Measurements from ENCODE around the gene IGSF23.
"Not testable (repeated sequence)": the region's sequence is repeated elsewhere in the genome, so short reads cannot be mapped to it uniquely, and the experiment has no call there.

IGSF23 gene

GRCh38 chr19:44673510-44673909, 60.1 kb downstream of the IGSF23 start:
- Histone ChIP-seq H3K9me3 (ENCODE audit: low read length) (no peaks in the 10 kb centered on the region), H3K36me3 (ENCODE audit: insufficient read depth, low read length) (no peaks in the 10 kb centered on the region), H3K27ac (ENCODE audit: low read depth, low read length) (no peak overlapping the region), H3K4me1 (ENCODE audit: insufficient read depth, low read length) (no peaks in the 10 kb centered on the region), H3K4me3 (ENCODE audit: low read depth in 1 of 2, low read length in 2 of 2) (no peak overlapping the region), H3K27me3 (ENCODE audit: control insufficient read depth in 1 of 2, insufficient read depth in 2 of 2, low read length in 2 of 2) (no peaks in the 10 kb centered on the region), H3K9ac (ENCODE audit: low read length) (no peak overlapping the region)

- Histone ChIP-seq H3K27ac (ENCODE audit: low read depth, low read length) (no peak overlapping the region), H3K27me3 (ENCODE audit: control insufficient read depth in 1 of 2, insufficient read depth in 2 of 2, low read length in 2 of 2) (no peaks in the 10 kb centered on the region), H3K9ac (ENCODE audit: low read length) (no peak overlapping the region), H3K4me1 (ENCODE audit: insufficient read depth, low read length) (no peaks in the 10 kb centered on the region), H3K9me3 (ENCODE audit: low read length) (no peaks in the 10 kb centered on the region), H3K36me3 (ENCODE audit: insufficient read depth, low read length) (no peaks in the 10 kb centered on the region), H3K4me3 (ENCODE audit: low read depth in 1 of 2, low read length in 2 of 2) (no peak overlapping the region)
Observed at GRCh38 chr19:44675521-44675920, 62.2 kb downstream of the IGSF23 start.

- Histone ChIP-seq H3K9me3 (ENCODE audit: low read length) (no peaks in the 10 kb centered on the region), H3K4me1 (ENCODE audit: insufficient read depth, low read length) (no peaks in the 10 kb centered on the region), H3K27ac (ENCODE audit: low read depth, low read length) (no peak overlapping the region), H3K4me3 (ENCODE audit: low read depth in 1 of 2, low read length in 2 of 2) (no peak overlapping the region), H3K9ac (ENCODE audit: low read length) (no peak overlapping the region), H3K27me3 (ENCODE audit: control insufficient read depth in 1 of 2, insufficient read depth in 2 of 2, low read length in 2 of 2) (no peaks in the 10 kb centered on the region), H3K36me3 (ENCODE audit: insufficient read depth, low read length) (no peaks in the 10 kb centered on the region)
Observed at GRCh38 chr19:44677019-44677811, 63.9 kb downstream of the IGSF23 start.

GRCh38 chr19:44680536-44680935, 67.2 kb downstream of the IGSF23 start:
- Histone ChIP-seq H3K4me1 (ENCODE audit: insufficient read depth, low read length) (no peaks in the 10 kb centered on the region), H3K27ac (ENCODE audit: low read depth, low read length) (no peak overlapping the region), H3K9ac (ENCODE audit: low read length) (no peak overlapping the region), H3K9me3 (ENCODE audit: low read length) (no peaks in the 10 kb centered on the region), H3K36me3 (ENCODE audit: insufficient read depth, low read length) (no peaks in the 10 kb centered on the region), H3K4me3 (ENCODE audit: low read depth in 1 of 2, low read length in 2 of 2) (no peak overlapping the region), H3K27me3 (ENCODE audit: control insufficient read depth in 1 of 2, insufficient read depth in 2 of 2, low read length in 2 of 2) (no peaks in the 10 kb centered on the region)

- Histone ChIP-seq H3K4me3 (ENCODE audit: low read depth in 1 of 2, low read length in 2 of 2) (no peak overlapping the region), H3K27me3 (ENCODE audit: control insufficient read depth in 1 of 2, insufficient read depth in 2 of 2, low read length in 2 of 2) (no peaks in the 10 kb centered on the region), H3K4me1 (ENCODE audit: insufficient read depth, low read length) (no peaks in the 10 kb centered on the region), H3K9me3 (ENCODE audit: low read length) (no peaks in the 10 kb centered on the region), H3K36me3 (ENCODE audit: insufficient read depth, low read length) (no peaks in the 10 kb centered on the region), H3K9ac (ENCODE audit: low read length) (no peak overlapping the region), H3K27ac (ENCODE audit: low read depth, low read length) (no peak overlapping the region)
Observed at GRCh38 chr19:44681992-44682790, 68.8 kb downstream of the IGSF23 start.

- no peak overlapping the region for H3K27ac ChIP-seq (ENCODE audit: low read depth, low read length)
- H3K4me3 ChIP-seq (ENCODE audit: low read depth in 1 of 2, low read length in 2 of 2): no peak overlapping the region
- no peak overlapping the region for H3K9ac ChIP-seq (ENCODE audit: low read length)
- no peaks in the 10 kb centered on the region for H3K36me3 ChIP-seq (ENCODE audit: insufficient read depth, low read length)
- no peaks in the 10 kb centered on the region for H3K27me3 ChIP-seq (ENCODE audit: control insufficient read depth in 1 of 2, insufficient read depth in 2 of 2, low read length in 2 of 2)
- no peaks in the 10 kb centered on the region for H3K4me1 ChIP-seq (ENCODE audit: insufficient read depth, low read length)
- H3K9me3 ChIP-seq (ENCODE audit: low read length): no peaks in the 10 kb centered on the region
Observed at GRCh38 chr19:44682807-44683206, 69.4 kb downstream of the IGSF23 start.

GRCh38 chr19:44683434-44684210, 70.3 kb downstream of the IGSF23 start:
- Histone ChIP-seq H3K36me3 (ENCODE audit: insufficient read depth, low read length) (no peaks in the 10 kb centered on the region), H3K9me3 (ENCODE audit: low read length) (no peaks in the 10 kb centered on the region), H3K27me3 (ENCODE audit: control insufficient read depth in 1 of 2, insufficient read depth in 2 of 2, low read length in 2 of 2) (no peaks in the 10 kb centered on the region), H3K4me1 (ENCODE audit: insufficient read depth, low read length) (no peaks in the 10 kb centered on the region), H3K27ac (ENCODE audit: low read depth, low read length) (no peak overlapping the region), H3K4me3 (ENCODE audit: low read depth in 1 of 2, low read length in 2 of 2) (no peak overlapping the region), H3K9ac (ENCODE audit: low read length) (no peak overlapping the region)

- H3K4me3 ChIP-seq (ENCODE audit: low read depth in 1 of 2, low read length in 2 of 2); H3K9ac ChIP-seq (ENCODE audit: low read length); H3K27me3 ChIP-seq (ENCODE audit: control insufficient read depth in 1 of 2, insufficient read depth in 2 of 2, low read length in 2 of 2); H3K27ac ChIP-seq (ENCODE audit: low read depth, low read length); H3K9me3 ChIP-seq (ENCODE audit: low read length); H3K36me3 ChIP-seq (ENCODE audit: insufficient read depth, low read length); H3K4me1 ChIP-seq (ENCODE audit: insufficient read depth, low read length): not testable (repeated sequence)
Observed at GRCh38 chr19:44684396-44684795, 71.0 kb downstream of the IGSF23 start.

- Histone ChIP-seq H3K9me3 (ENCODE audit: low read length) (no peaks in the 10 kb centered on the region), H3K4me1 (ENCODE audit: insufficient read depth, low read length) (no peaks in the 10 kb centered on the region), H3K4me3 (ENCODE audit: low read depth in 1 of 2, low read length in 2 of 2) (no peak overlapping the region), H3K27ac (ENCODE audit: low read depth, low read length) (no peak overlapping the region), H3K9ac (ENCODE audit: low read length) (no peak overlapping the region), H3K36me3 (ENCODE audit: insufficient read depth, low read length) (no peaks in the 10 kb centered on the region), H3K27me3 (ENCODE audit: control insufficient read depth in 1 of 2, insufficient read depth in 2 of 2, low read length in 2 of 2) (no peaks in the 10 kb centered on the region)
Observed at GRCh38 chr19:44684892-44685863, 71.8 kb downstream of the IGSF23 start.

GRCh38 chr19:44685877-44686276, 72.5 kb downstream of the IGSF23 start:
- no peaks in the 10 kb centered on the region for H3K9me3 ChIP-seq (ENCODE audit: low read length)
- H3K27me3 ChIP-seq (ENCODE audit: control insufficient read depth in 1 of 2, insufficient read depth in 2 of 2, low read length in 2 of 2): no peaks in the 10 kb centered on the region
- H3K4me1 ChIP-seq (ENCODE audit: insufficient read depth, low read length): no peaks in the 10 kb centered on the region
- H3K27ac ChIP-seq (ENCODE audit: low read depth, low read length): no peak overlapping the region
- no peaks in the 10 kb centered on the region for H3K36me3 ChIP-seq (ENCODE audit: insufficient read depth, low read length)
- no peak overlapping the region for H3K4me3 ChIP-seq (ENCODE audit: low read depth in 1 of 2, low read length in 2 of 2)
- H3K9ac ChIP-seq (ENCODE audit: low read length): no peak overlapping the region
